ENCODE measurements around the gene RPL26.

DNA sequence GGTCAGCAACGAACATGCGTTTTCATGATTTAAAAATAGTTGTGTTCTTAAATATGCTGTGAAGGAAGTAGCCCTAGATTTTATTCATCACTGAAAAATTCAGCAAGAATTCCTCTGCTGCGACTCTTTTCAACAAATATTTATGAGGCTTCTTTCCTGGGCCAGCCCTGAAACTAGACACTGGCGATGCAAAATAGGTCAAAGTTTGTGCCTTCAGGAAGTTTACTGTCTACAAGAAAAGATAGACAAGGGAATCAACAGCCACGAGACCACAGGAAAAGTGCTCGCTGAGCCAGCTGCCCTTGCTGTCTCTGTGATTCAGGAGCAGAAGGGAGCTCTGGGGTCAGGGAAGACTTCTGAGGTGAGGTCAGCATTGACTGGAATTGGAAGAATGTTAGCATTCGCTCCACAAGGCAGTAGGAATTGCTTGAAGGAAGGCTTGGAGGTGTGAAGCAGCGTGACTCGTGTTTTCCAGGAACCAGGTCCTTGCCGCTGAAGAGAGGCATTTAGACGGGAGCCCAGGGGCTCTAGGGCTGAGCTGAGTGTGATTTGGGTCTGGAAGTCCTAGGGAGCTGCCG is 1.9 kb upstream of the RPL26 start:
- TF ChIP-seq, protein P1, sequence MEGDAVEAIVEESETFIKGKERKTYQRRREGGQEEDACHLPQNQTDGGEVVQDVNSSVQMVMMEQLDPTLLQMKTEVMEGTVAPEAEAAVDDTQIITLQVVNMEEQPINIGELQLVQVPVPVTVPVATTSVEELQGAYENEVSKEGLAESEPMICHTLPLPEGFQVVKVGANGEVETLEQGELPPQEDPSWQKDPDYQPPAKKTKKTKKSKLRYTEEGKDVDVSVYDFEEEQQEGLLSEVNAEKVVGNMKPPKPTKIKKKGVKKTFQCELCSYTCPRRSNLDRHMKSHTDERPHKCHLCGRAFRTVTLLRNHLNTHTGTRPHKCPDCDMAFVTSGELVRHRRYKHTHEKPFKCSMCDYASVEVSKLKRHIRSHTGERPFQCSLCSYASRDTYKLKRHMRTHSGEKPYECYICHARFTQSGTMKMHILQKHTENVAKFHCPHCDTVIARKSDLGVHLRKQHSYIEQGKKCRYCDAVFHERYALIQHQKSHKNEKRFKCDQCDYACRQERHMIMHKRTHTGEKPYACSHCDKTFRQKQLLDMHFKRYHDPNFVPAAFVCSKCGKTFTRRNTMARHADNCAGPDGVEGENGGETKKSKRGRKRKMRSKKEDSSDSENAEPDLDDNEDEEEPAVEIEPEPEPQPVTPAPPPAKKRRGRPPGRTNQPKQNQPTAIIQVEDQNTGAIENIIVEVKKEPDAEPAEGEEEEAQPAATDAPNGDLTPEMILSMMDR (IDR thresholded peaks at IDR 0.05 in 4 of 5, conservative IDR thresholded peaks at IDR 0.05 in 1 of 5), result no peak
- TF ChIP-seq POLR2A (IDR thresholded peaks at IDR 0.05), result no peak

Data from gastrocnemius medialis (tissue), 4 donors.